Hepatocyte (in vitro differentiated cells): ENCODE results near the gene COX4I1. TPM values are rescaled to one million over a fixed set of nuclear protein-coding genes. Genes with fewer than 3 reads are reported as not detected.

Source experiments
- DNase-seq: peaks from one replicate; pipeline ENCODE4 v3.0.0-alpha.2; 2016; ENCODE audit warnings: low spot score
- H2AFZ ChIP-seq: fragments of 200-600 bp; sonication (generic); 2 replicates; pipeline ENCODE4 v1.6.0; 2016; ENCODE audit warnings: antibody characterized with exemption, mild to moderate bottlenecking
- H3K27ac ChIP-seq: fragments of 200-600 bp; sonication (generic); 2 replicates; pipeline ENCODE4 v1.5.1; 2016; ENCODE audit warnings: mild to moderate bottlenecking
- H3K27me3 ChIP-seq: fragments of 200-600 bp; sonication (generic); 2 replicates; pipeline ENCODE4 v1.6.1; 2016
- H3K36me3 ChIP-seq: fragments of 200-600 bp; sonication (generic); replicated peaks from 2 replicates; pipeline ENCODE4 v1.5.1; 2016; ENCODE audit warnings: low read depth; ENCODE audit not compliant: insufficient read depth
- H3K4me1 ChIP-seq: fragments of 200-600 bp; sonication (generic); 2 replicates; pipeline ENCODE4 v1.5.1; 2016; ENCODE audit warnings: mild to moderate bottlenecking, moderate library complexity; ENCODE audit not compliant: insufficient read depth
- H3K4me2 ChIP-seq: fragments of 200-600 bp; sonication (generic); 2 replicates; pipeline ENCODE4 v1.6.0; 2016
- H3K4me3 ChIP-seq: fragments of 200-600 bp; sonication (generic); 2 replicates; pipeline ENCODE4 v1.5.1; 2016; ENCODE audit warnings: mild to moderate bottlenecking
- H3K79me2 ChIP-seq: fragments of 200-600 bp; sonication (generic); 2 replicates; pipeline ENCODE4 v1.6.0; 2017; ENCODE audit warnings: mild to moderate bottlenecking
- H3K9me2 ChIP-seq: fragments of 200-600 bp; sonication (generic); replicated peaks from 2 replicates; pipeline ENCODE4 v1.6.0; 2017; ENCODE audit warnings: mild to moderate bottlenecking; ENCODE audit not compliant: insufficient read depth
- H3K9me3 ChIP-seq: fragments of 200-600 bp; sonication (generic); 2 replicates; pipeline ENCODE4 v1.5.1; 2016; ENCODE audit warnings: low read depth, mild to moderate bottlenecking
- H4K20me1 ChIP-seq: fragments of 200-600 bp; sonication (generic); 2 replicates; pipeline ENCODE4 v1.6.0; 2016; ENCODE audit warnings: mild to moderate bottlenecking; ENCODE audit not compliant: insufficient read depth, poor library complexity, severe bottlenecking
- EZH2 ChIP-seq: fragments of 200-600 bp; sonication (generic); IDR thresholded peaks from 2 replicates; pipeline ENCODE4 v1.6.1; 2016; ENCODE audit warnings: antibody characterized with exemption, mild to moderate bottlenecking, borderline replicate concordance
- EZH2phosphoT487 ChIP-seq: fragments of 200-600 bp; sonication (generic); IDR thresholded peaks from one replicate; pipeline ENCODE4 v1.6.1; 2018; ENCODE audit warnings: antibody characterized with exemption, mild to moderate bottlenecking, low read depth, moderate library complexity; ENCODE audit not compliant: unreplicated experiment, severe bottlenecking
- whole genome bisulfite sequencing: methylation state at CpG from one replicate; pipeline ENCODE4 v1.1.6; 2016; ENCODE audit warnings: low lambda C conversion rate; ENCODE audit errors: missing lambda C conversion rate; 5-methylcytosine and 5-hydroxymethylcytosine counted together
- polyA plus RNA-seq: library from polyadenylated mRNA; unstranded; fragments of >200 nt; fragmentation: Nextera tagmentation; extraction: Ambion mirVana; gene quantifications from 2 replicates; pipeline ENCODE4 v1.2.1, GENCODE V29; 2016
- total RNA-seq: library from RNA; depleted of rRNA; stranded (reverse); fragments of >200 nt; gene quantifications from 2 replicates; pipeline ENCODE4 v1.2.3, GENCODE V29; 2014
- TF ChIP-seq, protein P1 (sequence below): fragments of 200-600 bp; sonication (generic); IDR thresholded peaks from 2 replicates; pipeline ENCODE4 v1.5.1; 2016; ENCODE audit warnings: antibody characterized with exemption, mild to moderate bottlenecking; ENCODE audit not compliant: poor library complexity

The COX4I1 gene
- total and polyA plus RNA-seq, 2 experiments from 2014 or later, result 449 to 655 TPM

- no peak overlapping the region for H3K4me2 ChIP-seq
- H3K4me3 ChIP-seq, result no peak overlapping the region
- no peaks in the 10 kb centered on the region for H3K9me2 ChIP-seq
- H3K27me3 ChIP-seq, result no peaks in the 10 kb centered on the region
- no peak for DNase-seq
- H3K36me3 ChIP-seq, result no peaks in the 10 kb centered on the region
- TF ChIP-seq EZH2, result no peak
- TF ChIP-seq EZH2phosphoT487, result no peak
- TF ChIP-seq, protein P1, sequence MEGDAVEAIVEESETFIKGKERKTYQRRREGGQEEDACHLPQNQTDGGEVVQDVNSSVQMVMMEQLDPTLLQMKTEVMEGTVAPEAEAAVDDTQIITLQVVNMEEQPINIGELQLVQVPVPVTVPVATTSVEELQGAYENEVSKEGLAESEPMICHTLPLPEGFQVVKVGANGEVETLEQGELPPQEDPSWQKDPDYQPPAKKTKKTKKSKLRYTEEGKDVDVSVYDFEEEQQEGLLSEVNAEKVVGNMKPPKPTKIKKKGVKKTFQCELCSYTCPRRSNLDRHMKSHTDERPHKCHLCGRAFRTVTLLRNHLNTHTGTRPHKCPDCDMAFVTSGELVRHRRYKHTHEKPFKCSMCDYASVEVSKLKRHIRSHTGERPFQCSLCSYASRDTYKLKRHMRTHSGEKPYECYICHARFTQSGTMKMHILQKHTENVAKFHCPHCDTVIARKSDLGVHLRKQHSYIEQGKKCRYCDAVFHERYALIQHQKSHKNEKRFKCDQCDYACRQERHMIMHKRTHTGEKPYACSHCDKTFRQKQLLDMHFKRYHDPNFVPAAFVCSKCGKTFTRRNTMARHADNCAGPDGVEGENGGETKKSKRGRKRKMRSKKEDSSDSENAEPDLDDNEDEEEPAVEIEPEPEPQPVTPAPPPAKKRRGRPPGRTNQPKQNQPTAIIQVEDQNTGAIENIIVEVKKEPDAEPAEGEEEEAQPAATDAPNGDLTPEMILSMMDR, result no peak
- peaks cover 15% of the 10 kb centered on the region for H4K20me1 ChIP-seq
- peaks cover 20% of the 10 kb centered on the region for H3K79me2 ChIP-seq
- H2AFZ ChIP-seq, result no peak overlapping the region
- WGBS, result 98% methylated on average over 8 of the region's 8 CpGs
- H3K9me3 ChIP-seq, result no peaks in the 10 kb centered on the region
- no peaks in the 10 kb centered on the region for H3K4me1 ChIP-seq
- H3K27ac ChIP-seq, result no peak overlapping the region
Measured at GRCh38 chr16:85783441-85783840, 16.1 kb upstream of the COX4I1 start.

DNA sequence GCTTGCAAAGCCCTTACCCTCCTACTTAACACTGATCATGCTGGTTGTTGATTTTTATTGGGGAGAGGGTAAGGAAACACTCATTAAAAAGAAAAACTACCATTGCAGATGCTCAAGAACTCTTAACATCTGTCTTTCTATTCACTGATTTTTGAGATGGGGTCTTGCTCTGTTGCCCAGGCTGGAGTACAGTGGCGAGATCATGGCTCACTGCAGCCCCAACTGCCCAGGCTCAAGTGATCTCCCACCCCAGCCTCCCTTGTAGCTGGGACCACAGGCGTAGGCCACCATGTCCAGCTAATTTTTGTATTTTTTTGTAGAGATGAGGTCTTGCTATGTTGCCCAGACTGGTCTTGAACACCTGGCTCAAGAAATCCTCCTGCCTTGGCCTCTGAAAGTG lies 14.7 kb upstream of the COX4I1 start:
- H3K4me2 ChIP-seq, result no peak overlapping the region
- H3K27ac ChIP-seq, result no peak overlapping the region
- H3K4me3 ChIP-seq, result no peak overlapping the region
- H4K20me1 ChIP-seq, result peaks cover 15% of the 10 kb centered on the region
- TF ChIP-seq EZH2 (no peak), EZH2phosphoT487 (no peak)
- TF ChIP-seq, protein P1, result no peak
- no peaks in the 10 kb centered on the region for H3K4me1 ChIP-seq
- no peaks in the 10 kb centered on the region for H3K9me2 ChIP-seq
- 97% methylated on average over 2 of the region's 2 CpGs for WGBS
- no peaks in the 10 kb centered on the region for H3K9me3 ChIP-seq
- H3K79me2 ChIP-seq, result peaks cover 34% of the 10 kb centered on the region
- H3K36me3 ChIP-seq, result no peaks in the 10 kb centered on the region
- no peak for DNase-seq
- H2AFZ ChIP-seq, result no peak overlapping the region
- no peaks in the 10 kb centered on the region for H3K27me3 ChIP-seq

- peaks cover 15% of the 10 kb centered on the region for H4K20me1 ChIP-seq
- H2AFZ ChIP-seq, result no peak overlapping the region
- no peaks in the 10 kb centered on the region for H3K4me1 ChIP-seq
- WGBS, result 91% methylated on average over 2 of the region's 2 CpGs
- no peaks in the 10 kb centered on the region for H3K27me3 ChIP-seq
- no peak overlapping the region for H3K27ac ChIP-seq
- no peak for DNase-seq
- H3K4me3 ChIP-seq, result no peak overlapping the region
- no peak for TF ChIP-seq EZH2phosphoT487
- no peak for TF ChIP-seq EZH2
- TF ChIP-seq, protein P1, result no peak
- H3K9me3 ChIP-seq, result no peaks in the 10 kb centered on the region
- H3K4me2 ChIP-seq, result no peak overlapping the region
- no peaks in the 10 kb centered on the region for H3K36me3 ChIP-seq
- H3K9me2 ChIP-seq, result no peaks in the 10 kb centered on the region
- peaks cover 45% of the 10 kb centered on the region for H3K79me2 ChIP-seq
Measured at GRCh38 chr16:85785927-85786326, 13.6 kb upstream of the COX4I1 start.

- Histone ChIP-seq H3K79me2 (peaks cover 70% of the 10 kb centered on the region), H3K36me3 (no peaks in the 10 kb centered on the region), H4K20me1 (peaks cover 20% of the 10 kb centered on the region), H3K27ac (no peak overlapping the region), H3K27me3 (no peaks in the 10 kb centered on the region), H3K9me3 (no peaks in the 10 kb centered on the region), H3K9me2 (no peaks in the 10 kb centered on the region), H2AFZ (no peak overlapping the region), H3K4me3 (no peak overlapping the region), H3K4me1 (no peaks in the 10 kb centered on the region), H3K4me2 (no peak overlapping the region)
- TF ChIP-seq EZH2, result no peak
- DNase-seq, result no peak
- 94% methylated on average over 11 of the region's 11 CpGs for WGBS
Measured at GRCh38 chr16:85788819-85789218, 10.7 kb upstream of the COX4I1 start.
